ENCODE measurements around the gene P2RX4.
"Not testable (repeated sequence)": the region's sequence is repeated elsewhere in the genome, so short reads cannot be mapped to it uniquely, and the experiment has no call there.

Gene P2RX4

DNA sequence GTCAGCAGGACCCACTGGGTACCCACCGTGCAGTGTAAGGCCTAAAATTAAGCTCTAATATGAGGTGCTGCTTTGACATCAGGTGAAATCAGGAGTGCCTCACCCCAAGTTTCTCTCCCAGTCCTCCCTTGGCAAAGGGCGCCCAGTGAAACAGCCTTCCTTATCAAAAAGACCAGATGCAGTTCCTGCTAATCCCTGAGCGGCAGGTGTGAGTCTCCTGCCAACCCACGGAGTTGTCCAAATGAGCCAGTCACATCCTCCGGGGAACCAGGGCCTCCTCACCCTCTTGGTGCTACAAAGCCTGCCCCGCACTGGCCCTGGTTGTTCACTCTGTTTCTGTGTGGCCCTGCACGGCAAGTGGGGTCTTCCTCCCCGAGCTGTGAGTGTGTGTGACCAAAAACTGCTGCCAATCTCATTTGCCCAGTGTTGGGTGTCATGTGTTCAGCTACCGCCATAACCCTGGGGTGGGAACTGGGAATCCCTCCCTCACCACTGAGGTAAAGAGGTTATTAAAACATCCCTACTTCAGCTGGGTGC, 20.2 kb upstream of the P2RX4 start:
- peak; percentile 71 for DNase-seq

DNA sequence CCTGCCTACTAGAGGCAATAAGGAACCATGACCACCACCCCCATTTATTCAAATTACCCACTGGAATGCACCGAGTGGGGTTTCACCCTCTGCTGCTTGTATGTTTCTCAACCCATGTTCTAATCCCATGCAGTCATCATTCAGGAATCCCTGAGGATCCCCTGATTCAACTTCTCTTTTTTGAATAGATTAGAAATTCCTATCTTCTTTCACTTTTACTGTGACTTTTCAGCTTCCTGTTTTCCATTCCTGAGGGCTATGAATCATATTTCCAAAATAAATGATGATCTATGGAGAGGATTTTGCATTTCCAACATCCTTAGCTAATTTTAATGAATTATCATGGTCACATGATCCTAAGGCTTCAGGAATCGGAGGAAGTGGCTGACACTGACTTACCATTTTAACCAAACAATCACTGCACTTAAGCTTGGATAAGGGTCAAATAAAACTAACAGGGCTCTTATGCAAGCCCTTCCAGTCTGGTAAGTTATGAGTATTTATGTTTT, 19.4 kb upstream of the P2RX4 start:
- no peak for DNase-seq

DNA sequence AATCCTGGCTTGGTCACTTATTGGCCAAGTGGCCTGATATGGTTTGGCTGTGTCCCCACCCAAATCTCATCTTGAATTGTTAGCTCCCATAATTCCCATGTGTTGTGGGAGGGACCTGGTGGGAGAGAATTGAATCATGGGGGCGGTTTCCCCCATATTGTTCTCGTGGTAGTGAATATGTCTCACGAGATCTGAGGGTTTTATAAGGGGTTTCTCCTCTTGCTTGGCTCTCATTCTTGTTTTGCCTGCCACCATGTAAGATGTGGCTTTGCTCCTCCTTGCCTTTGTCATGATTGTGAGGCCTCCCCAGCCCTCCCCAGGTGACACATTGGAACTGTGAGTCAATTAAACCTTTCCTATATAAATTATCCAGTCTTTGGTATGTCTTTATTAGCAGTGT, 18.8 kb upstream of the P2RX4 start:
- no peak for DNase-seq

DNA sequence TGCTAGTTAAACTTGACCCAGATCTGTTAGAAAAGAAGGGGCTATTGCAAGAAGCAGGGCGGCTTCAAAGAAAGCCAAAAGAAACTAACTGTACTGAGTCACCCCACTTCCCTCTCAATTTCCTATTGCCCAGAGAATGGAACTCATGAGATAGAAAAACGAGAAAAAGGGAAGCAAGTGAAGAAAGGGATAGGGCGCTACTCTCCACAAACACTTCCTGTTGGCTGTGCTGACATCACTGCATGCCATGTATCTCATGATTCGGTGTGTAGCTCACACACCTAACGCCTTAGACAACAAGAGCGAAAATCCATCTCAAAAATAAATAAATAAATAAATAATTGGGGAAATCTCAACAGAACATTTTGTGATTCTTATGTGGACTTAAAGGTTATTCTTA, 13.0 kb upstream of the P2RX4 start:
- peak; percentile 84 for DNase-seq

DNA sequence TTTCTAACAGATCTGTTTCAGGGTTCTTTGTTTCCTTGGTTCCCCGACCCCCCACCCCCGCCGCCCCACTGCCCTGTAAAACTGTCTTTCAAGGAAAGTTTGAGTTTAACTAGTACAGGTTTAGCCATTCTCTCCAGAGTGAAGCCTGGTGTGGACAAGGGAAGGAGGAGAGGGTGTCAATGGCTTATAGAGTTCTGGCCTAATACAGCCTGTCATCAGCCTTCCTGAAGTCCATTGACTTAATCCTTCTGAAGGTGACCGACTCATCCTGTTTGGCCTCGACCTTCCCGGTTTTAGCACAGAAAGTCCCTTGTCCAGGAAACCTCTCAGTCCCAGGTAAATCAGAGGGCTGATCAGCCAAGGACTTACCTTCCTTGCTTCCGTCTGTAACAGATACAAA, 11.0 kb upstream of the P2RX4 start:
- DNase-seq = no peak

DNA sequence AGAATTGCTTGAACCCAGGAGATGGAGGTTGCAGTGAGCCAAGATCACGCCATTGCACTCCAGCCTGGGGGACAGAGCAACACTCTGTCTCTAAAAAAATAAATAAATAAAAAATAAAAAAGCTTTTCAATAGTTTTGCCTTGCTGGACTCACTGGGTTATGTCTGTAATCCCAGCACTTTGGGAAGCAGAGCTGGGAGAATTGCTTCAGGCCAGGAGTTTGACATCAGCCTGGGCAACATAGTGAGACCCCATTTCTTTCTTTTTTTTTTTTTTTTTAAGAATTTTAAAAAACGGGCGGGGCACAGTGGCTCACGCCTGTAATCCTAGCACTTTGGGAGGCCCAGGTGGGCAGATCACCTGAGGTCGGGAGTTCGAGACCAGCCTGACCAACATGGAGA, 8.8 kb upstream of the P2RX4 start:
- not testable (repeated sequence) for DNase-seq

DNA sequence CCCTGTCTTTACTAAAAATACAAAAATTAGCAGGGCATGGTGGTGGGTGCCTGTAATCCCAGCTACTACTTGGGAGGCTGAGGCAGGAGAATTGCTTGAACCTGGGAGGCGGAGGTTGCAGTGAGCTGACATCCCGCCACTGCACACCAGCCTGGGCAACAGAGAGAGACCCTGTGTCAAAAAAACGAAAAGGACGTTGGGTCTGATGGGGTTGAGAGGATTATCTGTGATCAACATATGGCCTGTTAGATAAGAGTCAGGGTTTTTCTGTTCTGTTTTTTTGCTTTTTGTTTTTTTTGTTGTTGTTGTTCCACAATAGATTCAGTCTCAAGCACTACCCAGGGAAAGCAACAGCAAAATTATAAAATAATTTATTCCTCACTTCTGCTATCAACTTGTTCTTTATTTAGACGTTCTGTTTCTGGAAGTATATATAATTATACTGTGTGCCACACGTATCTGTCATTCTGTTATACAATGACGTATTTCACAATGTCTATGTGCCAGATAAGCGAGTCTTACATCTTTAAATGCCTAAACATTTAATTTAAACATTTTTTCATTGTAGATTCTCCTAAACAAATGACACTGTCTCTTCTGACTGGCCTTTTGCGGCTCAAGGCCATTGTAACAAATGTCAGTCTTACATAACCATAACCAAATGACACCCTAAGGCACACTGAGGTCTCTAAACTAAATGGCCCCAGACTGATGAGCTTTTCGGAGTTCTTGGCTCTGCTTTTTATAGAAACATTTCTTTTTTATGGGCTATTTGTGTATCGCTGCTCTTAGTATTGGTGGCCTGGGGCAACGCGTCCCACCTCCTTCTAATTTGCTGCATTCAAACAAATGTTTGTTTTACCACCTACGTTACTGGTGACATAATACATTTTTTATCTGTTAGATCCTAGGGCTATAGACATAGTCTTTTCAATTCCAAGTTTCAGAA, 7.2 kb upstream of the P2RX4 start:
- DNase-seq = peak; percentile 83

DNA sequence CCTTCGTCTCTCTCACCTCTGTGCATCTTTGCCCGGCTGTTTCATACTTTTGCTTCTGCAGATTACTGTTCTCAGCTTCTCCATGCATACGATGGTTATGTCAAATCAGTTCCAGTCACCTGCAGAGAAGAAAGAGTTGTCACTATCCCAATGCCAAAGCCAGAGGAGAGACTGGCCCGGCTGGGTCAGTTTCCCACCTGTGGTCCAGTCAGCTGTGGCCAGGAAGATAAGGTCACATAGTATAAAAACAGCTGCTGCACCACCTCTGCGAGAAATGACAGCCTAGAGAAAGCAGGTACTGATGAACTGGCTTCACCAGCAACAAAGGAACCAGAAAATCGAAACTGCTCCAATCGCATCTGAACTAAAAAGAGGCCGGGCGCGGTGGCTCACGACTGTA, 6.4 kb upstream of the P2RX4 start:
- no peak for DNase-seq

DNA sequence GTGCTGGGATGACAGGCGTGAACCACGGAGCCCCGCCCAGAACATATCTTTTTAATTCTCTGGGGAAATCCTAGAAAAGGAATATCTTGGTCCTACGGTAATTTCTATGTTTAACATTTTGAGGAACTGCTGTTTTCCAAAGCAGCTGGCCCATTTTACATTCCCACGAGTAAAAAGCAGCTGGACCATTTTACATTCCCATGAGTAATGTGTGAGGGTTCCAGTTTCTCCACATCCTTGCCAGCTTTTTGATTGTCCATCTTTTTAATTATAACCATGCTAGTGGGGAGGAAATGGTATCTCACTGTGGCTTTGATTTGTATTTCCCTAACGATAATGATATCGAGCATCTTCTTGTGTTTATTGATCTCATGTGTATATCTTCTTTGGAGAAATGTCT, 4.4 kb upstream of the P2RX4 start:
- no peak for DNase-seq

DNA sequence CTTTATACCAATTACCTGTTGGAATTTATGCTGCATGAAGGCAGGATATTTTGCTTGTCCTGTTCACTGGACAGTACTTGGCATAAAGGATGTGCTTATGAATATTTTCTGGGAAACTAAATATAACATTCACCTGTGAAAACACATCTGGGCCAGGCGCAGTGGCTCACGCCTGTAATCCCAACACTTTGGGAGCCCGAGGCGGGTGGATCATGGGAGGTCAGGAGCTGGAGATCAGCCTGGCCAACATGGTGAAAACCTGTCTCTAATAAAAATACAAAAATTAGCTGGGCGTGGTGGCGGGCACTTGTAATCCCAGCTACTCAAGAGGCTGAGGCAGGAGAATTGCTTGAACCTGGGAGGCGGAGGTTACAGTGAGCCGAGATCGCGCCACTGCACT, 1.4 kb upstream of the P2RX4 start:
- DNase-seq = not testable (repeated sequence)

DNA sequence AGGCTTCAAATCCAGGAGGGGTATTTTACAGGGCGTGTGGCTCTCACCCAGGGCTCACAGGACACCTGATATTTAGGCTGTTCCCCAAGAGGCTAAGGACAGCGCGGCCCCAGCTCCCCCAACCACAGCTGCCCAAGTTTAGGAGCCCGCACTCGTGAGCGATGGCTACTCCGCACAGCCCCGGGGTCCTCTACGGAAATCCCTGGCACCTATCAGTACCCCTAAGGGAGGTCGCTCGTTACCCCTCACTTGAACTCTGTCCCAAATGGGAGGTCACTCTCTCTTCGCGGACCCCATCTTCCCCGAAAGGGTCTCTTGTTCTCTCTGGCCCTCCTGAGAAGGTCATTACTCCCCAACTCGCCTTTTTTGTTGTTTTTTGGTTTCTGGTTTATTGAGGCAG, 708 bp upstream of the P2RX4 start:
- no peak for DNase-seq

DNA sequence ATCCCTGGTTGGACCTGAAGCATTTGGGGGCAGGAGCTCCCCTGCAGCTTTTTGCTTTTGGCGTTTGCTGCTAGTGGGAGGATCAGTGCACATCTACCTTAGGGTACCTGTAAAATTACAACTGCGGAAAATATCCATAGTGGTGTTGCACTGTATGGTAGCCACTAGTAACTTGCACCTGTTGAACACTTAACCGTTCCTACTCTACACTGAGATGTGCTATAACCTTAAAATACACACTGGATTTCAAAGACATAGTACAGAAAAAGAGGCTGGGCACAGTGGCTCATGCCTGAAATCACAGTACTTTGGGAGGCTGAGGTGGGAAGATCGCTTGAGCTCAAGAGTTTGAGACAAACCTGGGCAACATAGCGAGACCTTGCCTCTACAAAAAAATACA, 2.9 kb downstream of the P2RX4 start:
- DNase-seq = no peak

DNA sequence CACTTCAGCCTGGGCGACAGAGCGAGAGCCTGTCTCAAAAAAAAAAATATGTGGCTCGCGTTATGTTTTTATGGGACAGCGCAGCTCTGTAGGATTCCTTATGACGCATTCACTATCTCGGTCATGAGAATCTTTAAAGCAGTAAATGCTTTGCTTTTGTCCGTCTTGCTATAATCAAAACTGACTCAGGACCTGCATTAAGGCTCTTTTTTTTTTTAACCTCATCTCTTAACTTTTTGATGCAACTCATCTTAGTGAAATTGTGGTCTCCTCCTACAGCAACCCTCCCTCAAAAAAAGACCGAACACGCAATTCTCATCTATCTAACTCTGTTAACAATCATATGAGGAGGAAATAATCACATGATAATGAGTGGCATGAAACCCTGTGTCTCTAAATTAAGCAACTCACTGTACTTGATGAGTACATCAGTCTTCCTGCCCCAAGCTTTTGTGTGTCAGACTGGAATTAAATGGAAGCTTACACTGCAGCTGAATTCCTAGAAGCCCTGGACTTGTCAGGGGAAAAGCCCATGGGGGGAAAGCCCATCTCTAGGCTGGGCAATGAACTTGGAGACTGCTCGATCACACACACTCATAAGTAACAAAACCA, 4.3 kb downstream of the P2RX4 start:
- peak; percentile 72 for DNase-seq

DNA sequence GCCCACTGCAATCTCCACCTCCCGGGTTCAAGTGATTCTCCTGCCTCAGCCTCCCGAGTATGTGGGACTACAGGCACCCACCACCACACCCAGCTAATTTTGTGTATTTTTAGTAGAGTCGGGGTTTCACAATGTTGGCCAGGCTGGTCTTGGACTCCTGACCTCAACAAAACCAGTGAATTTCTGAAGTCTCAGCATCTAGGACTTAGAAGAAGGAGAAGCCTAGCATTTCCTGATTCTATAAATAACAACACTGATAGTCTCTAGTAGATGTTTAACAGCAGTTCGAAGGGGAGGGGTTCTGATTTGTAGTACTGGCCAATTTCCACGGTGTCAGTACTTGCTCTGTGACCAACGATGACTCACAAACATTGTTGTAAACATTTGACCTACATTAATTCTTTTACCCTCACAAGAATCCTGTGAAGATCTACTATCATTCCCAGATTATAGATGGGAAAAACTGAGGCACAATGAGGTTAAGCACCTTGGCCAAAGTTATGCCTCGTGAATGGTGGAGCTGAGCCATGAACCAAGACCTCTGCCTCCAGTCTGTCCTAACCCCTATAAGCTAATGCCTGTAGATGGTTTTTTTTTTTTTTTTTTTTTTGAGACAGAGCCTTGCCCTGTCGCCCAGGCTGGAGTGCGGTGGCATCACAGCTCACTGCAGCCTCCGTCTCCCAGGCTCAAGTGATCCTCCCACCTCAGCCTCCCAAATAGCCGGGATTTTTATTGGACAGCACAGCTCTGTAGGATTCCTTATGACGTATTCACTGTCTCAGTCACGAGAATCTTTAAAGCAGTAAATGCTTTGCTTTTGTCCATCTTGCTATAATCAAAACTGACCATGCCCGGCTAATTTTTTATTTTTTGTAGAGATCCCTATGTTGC, 5.2 kb downstream of the P2RX4 start:
- DNase-seq = peak; percentile 62

DNA sequence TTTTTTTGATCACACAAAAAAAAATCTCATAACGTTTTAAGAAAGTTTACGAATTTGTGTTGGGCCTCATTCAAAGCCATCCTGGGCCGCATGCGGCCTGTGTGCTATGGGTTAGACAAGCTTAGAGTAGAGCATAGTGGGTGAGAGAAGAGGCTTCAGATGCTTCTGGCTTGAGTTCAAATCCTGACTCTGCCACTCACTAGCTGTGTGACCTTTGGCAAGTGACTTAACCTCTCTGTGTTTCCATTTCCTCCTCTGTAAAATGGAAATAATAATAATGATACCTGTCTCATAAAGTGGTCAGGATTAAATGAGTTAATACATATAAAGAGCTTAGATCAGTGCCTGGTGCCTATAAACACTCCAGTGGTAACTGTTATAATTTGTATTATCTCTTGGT, 6.2 kb downstream of the P2RX4 start:
- DNase-seq = no peak

DNA sequence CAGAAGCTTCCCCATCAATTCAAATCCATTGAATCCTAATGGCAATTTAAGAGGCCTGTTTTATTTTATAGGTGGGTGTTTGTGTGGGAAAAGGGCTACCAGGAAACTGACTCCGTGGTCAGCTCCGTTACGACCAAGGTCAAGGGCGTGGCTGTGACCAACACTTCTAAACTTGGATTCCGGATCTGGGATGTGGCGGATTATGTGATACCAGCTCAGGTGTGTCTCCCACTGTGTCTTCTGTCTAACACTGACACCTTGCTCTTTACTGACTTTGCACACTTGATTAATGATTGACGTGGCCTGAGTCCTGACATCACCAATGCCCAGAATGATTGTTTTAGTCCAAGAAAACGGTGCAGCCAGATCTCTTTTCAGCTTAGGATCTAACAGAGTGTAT, 7.1 kb downstream of the P2RX4 start:
- no peak for DNase-seq

DNA sequence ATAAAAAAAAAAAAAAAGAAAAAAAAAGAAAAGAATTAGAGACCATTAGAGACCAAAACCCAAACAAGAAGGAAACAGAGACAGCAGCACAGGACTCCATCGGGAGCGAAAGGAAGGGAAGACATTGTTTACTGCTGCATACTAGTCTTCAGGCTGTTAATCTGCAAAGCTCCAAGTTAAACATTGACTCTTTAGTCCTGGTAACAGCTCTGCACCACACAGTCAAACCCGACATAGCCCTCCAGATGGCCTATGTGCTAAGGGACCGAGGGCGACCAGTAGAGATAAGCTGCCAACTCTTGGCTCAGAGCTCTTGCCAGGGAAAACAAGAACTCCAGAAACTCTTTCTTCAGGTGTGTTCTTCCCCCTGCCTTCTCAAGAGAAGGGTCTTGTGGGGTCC, 7.8 kb downstream of the P2RX4 start:
- no peak for DNase-seq

DNA sequence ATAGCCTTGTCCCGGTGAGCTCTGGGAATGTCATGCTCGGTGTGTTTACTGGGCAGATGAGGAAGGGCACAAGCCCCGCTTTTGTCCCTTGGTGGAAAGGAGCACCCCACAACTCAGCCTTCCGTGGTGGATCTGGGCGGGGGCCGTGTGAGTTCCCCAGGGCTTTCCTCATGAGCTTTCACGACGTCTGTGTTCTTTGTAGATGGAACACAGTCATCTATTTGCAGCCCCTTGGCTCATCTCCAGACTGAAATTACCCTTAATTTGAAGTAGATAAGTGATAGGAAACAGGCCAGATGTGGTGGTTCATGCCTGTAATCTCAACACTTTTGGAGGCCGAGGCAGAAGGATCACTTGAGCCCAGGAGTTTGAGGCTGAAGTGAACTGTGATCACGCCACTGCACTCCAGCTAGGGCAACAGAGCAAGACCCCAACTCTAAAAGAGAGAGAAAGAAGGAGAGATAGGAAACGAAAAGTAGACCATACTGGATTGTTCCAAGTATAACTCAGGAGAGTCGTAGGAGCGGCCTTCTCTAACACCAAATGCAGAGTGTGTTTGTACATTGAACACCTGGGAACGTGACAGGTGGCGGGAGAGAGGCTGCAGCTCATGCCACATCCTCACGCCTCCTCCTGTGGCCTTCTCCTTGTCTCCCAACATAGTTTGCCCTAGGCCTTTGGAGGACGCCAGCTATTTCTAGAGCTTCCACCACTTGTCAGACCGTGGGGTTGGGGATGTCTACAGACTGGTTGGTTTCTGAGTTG, 8.8 kb downstream of the P2RX4 start:
- DNase-seq = no peak

DNA sequence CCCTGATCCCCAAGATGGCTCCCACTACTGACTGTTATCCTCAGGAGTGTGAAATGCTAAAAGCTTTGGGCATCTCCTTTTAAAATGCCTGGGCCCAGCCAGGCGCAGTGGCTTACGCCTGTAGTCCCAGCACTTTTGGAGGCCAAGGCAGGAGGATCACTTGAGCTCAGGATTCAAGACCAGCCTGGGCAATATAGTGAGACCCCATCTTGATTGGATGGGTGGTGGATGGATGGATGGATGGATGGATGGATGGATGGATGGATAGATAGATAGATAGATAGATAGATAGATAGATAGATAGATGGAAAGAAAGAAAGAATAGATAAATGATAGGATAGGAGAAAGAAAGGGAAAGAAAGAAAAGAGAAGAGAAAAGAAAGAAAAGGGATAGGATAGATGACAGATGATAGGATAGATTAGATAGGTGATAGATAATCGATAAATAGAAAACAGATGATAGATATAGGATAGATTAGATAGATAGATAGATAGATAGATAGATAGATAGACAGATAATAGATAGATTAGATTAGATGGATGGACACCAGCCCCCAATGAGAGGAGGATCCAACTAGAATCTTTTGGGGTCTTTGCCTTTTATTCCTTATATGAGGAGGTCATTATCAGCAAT, 9.5 kb downstream of the P2RX4 start:
- no peak for DNase-seq

DNA sequence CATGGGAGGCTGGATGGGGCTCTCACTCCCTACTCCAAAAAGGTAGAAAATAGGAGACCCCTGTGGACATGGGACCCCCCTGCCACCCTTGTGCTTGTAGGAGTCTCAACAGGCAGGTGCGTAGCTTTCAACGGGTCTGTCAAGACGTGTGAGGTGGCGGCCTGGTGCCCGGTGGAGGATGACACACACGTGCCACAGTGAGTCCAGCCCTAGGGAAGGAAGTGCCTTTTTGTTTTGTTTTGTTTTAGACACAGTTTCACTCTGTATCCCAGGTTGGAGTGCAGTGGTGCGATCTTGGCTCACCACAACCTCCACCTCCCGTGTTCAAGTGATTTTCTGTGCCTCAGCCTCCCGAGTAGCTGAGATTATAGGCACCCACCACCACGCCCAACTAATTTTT, 12.9 kb downstream of the P2RX4 start:
- no peak for DNase-seq
